ENCODE measurements around the gene SHFL.

- TF ChIP-seq CTCF (IDR thresholded peaks at IDR 0.05) (no peak), EP300 (IDR thresholded peaks at IDR 0.05) (no peak), POLR2AphosphoS5 (IDR thresholded peaks at IDR 0.05) (no peak)
Observed at GRCh38 chr19:10104130-10104513, 18.0 kb downstream of the SHFL start.

All from esophagus muscularis mucosa (tissue), 4 donors.